HUES6 (cell line): ENCODE results near the gene GBF1.
"Not testable (repeated sequence)": the region's sequence is repeated elsewhere in the genome, so short reads cannot be mapped to it uniquely, and the experiment has no call there.

Experiments
- H3K27ac ChIP-seq: 2 replicates; pipeline ENCODE4 v1.7.0; 2013; ENCODE audit warnings: low read depth, mild to moderate bottlenecking, low read length, inconsistent platforms
- H3K27me3 ChIP-seq: 2 replicates; pipeline ENCODE4 v1.6.1; 2013; ENCODE audit warnings: low read length; ENCODE audit not compliant: control insufficient read depth, insufficient read depth
- H3K36me3 ChIP-seq: 2 replicates; pipeline ENCODE4 v1.6.1; 2013; ENCODE audit warnings: low read length; ENCODE audit not compliant: control insufficient read depth, insufficient read depth
- H3K4me1 ChIP-seq: 2 replicates; pipeline ENCODE4 v1.6.1; 2013; ENCODE audit warnings: low read length; ENCODE audit not compliant: control insufficient read depth, insufficient read depth
- H3K4me3 ChIP-seq: 2 replicates; pipeline ENCODE4 v1.5.1; 2013; ENCODE audit warnings: low read depth, low read length
- H3K9ac ChIP-seq: one replicate; pipeline ENCODE4 v1.6.1; 2013; ENCODE audit warnings: mild to moderate bottlenecking, low read length
- H3K9me3 ChIP-seq: 2 replicates; pipeline ENCODE4 v1.6.1; 2013; ENCODE audit warnings: low read depth, low read length; ENCODE audit not compliant: control insufficient read depth, insufficient read depth

GBF1 gene

GRCh38 chr10:102286216-102286615, 40.9 kb downstream of the GBF1 start:
- H3K9ac ChIP-seq = no peak overlapping the region
- no peaks in the 10 kb centered on the region for H3K27me3 ChIP-seq
- H3K4me1 ChIP-seq = no peaks in the 10 kb centered on the region
- no peak overlapping the region for H3K27ac ChIP-seq
- H3K4me3 ChIP-seq = no peak overlapping the region
- no peaks in the 10 kb centered on the region for H3K36me3 ChIP-seq
- H3K9me3 ChIP-seq = no peaks in the 10 kb centered on the region

DNA sequence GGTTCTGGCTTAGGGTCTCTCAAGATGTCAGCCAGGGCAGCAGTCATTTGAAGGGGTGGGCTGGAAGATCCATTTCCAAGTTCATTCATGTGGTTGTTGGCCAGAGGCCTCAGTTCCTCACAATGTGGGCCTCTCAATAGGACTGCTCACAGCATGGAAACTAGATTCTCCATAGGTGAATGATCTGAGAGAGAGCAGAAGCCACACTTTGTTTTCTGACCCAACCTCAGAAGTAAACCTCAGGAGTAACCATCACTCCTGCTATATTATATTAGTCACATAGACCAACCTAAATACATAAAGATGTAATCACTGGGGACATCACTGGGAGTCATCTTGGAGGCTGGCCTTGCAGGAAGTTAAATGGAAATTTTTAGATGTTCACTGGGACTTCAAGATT, 42.2 kb downstream of the GBF1 start:
- Histone ChIP-seq H3K27ac (no peak overlapping the region), H3K9ac (no peak overlapping the region), H3K27me3 (no peaks in the 10 kb centered on the region), H3K4me1 (no peaks in the 10 kb centered on the region), H3K4me3 (no peak overlapping the region), H3K9me3 (no peaks in the 10 kb centered on the region), H3K36me3 (no peaks in the 10 kb centered on the region)

DNA sequence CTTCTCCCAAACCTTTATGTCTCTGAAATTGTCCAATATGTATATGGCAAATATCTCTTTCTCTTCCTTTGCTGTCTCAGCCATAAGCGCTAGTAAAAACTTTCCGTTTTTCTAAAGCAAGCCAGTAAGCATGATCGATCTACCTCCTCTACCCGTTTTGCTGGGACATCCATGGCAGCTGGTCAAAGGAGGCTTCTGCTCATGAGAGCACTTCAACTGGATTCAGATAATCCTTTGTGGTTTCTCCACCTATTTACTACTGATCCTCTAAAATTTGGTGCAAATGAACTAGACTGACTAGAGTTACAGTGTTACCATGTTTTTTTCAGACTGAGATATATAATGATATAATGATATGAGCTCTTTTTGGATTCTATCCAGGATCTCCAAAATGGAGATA, 42.7 kb downstream of the GBF1 start:
- Histone ChIP-seq H3K4me1 (no peaks in the 10 kb centered on the region), H3K9me3 (no peaks in the 10 kb centered on the region), H3K27me3 (no peaks in the 10 kb centered on the region), H3K4me3 (no peak overlapping the region), H3K9ac (no peak overlapping the region), H3K36me3 (no peaks in the 10 kb centered on the region), H3K27ac (no peak overlapping the region)

GRCh38 chr10:102289356-102289755, 44.0 kb downstream of the GBF1 start:
- H3K4me3 ChIP-seq = no peak overlapping the region

DNA sequence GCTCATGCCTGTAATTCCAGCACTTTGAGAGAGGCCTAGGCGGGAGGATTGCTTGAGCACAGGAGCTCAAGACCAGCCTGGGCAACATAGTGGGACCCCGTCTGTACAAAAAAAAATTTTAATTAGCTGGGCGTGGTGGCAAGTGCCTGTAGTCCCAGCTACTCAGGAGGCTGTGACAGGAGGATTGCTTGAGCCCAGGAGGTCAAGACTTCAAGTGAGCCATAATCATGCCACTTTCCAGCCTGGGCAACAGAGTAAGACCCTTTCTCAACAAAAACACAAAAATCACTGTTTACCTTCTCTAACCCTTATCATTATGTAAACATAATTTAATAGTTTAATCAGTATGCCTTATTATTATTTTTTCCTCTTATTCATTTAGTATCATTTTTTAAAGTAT, 44.5 kb downstream of the GBF1 start:
- H3K4me1 ChIP-seq = no peaks in the 10 kb centered on the region
- H3K4me3 ChIP-seq = no peak overlapping the region
- H3K27ac ChIP-seq = no peak overlapping the region
- no peak overlapping the region for H3K9ac ChIP-seq
- H3K36me3 ChIP-seq = no peaks in the 10 kb centered on the region
- H3K9me3 ChIP-seq = no peaks in the 10 kb centered on the region
- no peaks in the 10 kb centered on the region for H3K27me3 ChIP-seq

More at GRCh38 chr10:102289356-102289755, 44.0 kb downstream of the GBF1 start:
- no peaks in the 10 kb centered on the region for H3K27me3 ChIP-seq
- H3K9me3 ChIP-seq = no peaks in the 10 kb centered on the region
- no peaks in the 10 kb centered on the region for H3K36me3 ChIP-seq
- H3K9ac ChIP-seq = no peak overlapping the region
- no peak overlapping the region for H3K27ac ChIP-seq
- H3K4me1 ChIP-seq = no peaks in the 10 kb centered on the region

- Histone ChIP-seq H3K4me3 (no peak overlapping the region), H3K27ac (no peak overlapping the region), H3K9me3 (no peaks in the 10 kb centered on the region), H3K36me3 (no peaks in the 10 kb centered on the region), H3K4me1 (no peaks in the 10 kb centered on the region), H3K27me3 (no peaks in the 10 kb centered on the region), H3K9ac (no peak overlapping the region)
These were observed 46.0 kb downstream of the GBF1 start for GRCh38 chr10:102291221-102291905.

DNA sequence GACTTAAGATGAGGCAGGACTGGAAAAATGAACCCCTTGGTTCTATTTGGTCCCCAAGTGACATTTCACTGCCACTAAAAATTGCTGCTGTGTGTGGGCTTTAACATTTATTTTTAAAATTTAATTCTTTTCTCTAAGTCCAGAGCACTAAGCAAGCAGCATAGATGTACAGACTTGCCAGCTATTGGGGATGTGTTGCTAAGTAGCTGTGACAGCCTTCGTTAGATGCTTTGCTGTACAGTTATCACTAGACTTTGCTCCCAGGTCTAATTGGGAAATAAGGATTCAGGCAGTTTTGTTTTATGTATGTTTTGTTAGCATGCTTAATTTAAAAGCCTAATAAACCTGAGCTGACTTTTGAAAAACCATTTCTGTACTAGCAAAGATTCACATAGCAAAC, 51.8 kb downstream of the GBF1 start:
- Histone ChIP-seq H3K4me1 (no peaks in the 10 kb centered on the region), H3K27me3 (no peaks in the 10 kb centered on the region), H3K27ac (no peak overlapping the region), H3K36me3 (no peaks in the 10 kb centered on the region), H3K9me3 (peaks cover 8% of the 10 kb centered on the region), H3K9ac (no peak overlapping the region), H3K4me3 (no peak overlapping the region)

DNA sequence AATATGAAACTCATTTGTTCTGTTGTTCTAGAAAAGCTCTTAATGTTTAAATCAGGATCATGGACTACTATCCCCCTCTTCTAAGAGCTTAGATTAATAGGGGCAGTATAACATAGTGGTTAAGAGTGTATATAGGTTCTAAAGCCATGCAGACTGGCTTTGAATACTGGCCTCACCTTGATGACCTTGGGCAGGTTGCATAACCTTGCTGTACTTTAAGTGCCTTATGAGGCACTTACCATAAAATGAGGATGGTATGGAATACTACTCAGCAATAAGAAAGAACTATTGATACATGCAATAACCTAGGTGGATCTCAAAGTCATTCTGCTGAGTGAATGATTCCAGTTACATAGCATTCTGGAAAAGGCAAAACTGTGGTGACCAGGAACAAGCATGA, 53.6 kb downstream of the GBF1 start:
- Histone ChIP-seq H3K4me3 (no peak overlapping the region), H3K27ac (no peak overlapping the region), H3K4me1 (no peaks in the 10 kb centered on the region), H3K9me3 (peaks cover 12% of the 10 kb centered on the region), H3K27me3 (no peaks in the 10 kb centered on the region), H3K9ac (no peak overlapping the region), H3K36me3 (no peaks in the 10 kb centered on the region)

DNA sequence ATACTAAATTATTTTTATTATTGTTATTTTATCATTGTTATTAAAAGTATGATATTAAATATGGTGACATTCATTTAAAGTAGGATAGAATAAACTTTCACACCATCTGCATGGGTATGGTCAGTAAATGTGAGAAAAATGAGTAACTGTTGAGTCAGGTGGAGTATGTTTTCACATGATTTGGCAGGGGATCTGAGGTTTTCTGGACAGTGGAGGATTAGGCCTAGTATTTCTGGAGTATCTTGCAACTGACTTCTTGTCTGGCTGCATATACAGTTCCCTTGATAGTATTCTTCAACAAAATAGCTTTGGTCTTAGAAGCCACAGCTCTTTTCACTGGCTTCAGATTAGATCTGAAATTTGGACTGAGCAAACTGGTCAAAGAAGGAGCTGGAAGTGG, 54.5 kb downstream of the GBF1 start:
- Histone ChIP-seq H3K27me3 (no peaks in the 10 kb centered on the region), H3K4me1 (no peaks in the 10 kb centered on the region), H3K4me3 (no peak overlapping the region), H3K9me3 (peaks cover 12% of the 10 kb centered on the region), H3K9ac (no peak overlapping the region), H3K36me3 (no peaks in the 10 kb centered on the region), H3K27ac (no peak overlapping the region)

GRCh38 chr10:102300278-102300843, 55.0 kb downstream of the GBF1 start:
- Histone ChIP-seq H3K4me1 (no peaks in the 10 kb centered on the region), H3K9me3 (peaks cover 12% of the 10 kb centered on the region), H3K27me3 (no peaks in the 10 kb centered on the region), H3K36me3 (no peaks in the 10 kb centered on the region), H3K9ac (no peak overlapping the region), H3K4me3 (no peak overlapping the region), H3K27ac (no peak overlapping the region)

DNA sequence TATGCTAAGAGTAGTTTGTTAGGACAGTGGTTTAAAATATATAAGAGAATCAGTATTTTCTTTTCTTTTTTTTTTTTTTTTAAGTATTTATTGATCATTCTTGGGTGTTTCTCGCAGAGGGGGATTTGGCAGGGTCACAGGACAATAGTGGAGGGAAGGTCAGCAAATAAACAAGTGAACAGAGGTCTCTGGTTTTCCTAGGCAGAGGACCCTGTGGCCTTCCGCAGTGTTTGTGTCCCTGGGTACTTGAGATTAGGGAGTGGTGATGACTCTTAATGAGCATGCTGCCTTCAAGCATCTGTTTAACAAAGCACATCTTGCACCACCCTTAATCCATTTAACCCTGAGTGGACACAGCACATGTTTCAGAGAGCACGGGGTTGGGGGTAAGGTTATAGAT, 55.6 kb downstream of the GBF1 start:
- H3K4me3 ChIP-seq, H3K27me3 ChIP-seq, H3K9ac ChIP-seq, H3K27ac ChIP-seq, H3K36me3 ChIP-seq, H3K4me1 ChIP-seq: not testable (repeated sequence)
- peaks cover 12% of the 10 kb centered on the region for H3K9me3 ChIP-seq
